Coronary artery (tissue), 2 donors: ENCODE results near the gene DOK6.

Experiments
- DNase-seq: peaks from one replicate; pipeline ENCODE4 v3.0.0-alpha.2; 2017; ENCODE audit warnings: low spot score
- H3K27ac ChIP-seq, 2 donors: fragments of 200-600 bp; sonication (generic); one replicate each; pipeline ENCODE4 v1.5.1; 2016 to 2019
- H3K4me3 ChIP-seq: fragments of 200-600 bp; sonication (generic); 2 replicates; pipeline ENCODE4 v1.5.1; 2016; ENCODE audit warnings: mild to moderate bottlenecking, moderate library complexity
- TF ChIP-seq, protein P1 (sequence below): fragments of 200-600 bp; sonication (generic); IDR thresholded peaks from one replicate; pipeline ENCODE4 v1.5.1; 2019; ENCODE audit warnings: antibody characterized with exemption

DOK6 gene

GRCh38 chr18:69677595-69677994, 276.9 kb downstream of the DOK6 start:
- no peak overlapping the region for H3K4me3 ChIP-seq
- DNase-seq, result no peak
- no peak overlapping the region for H3K27ac ChIP-seq
- TF ChIP-seq, protein P1, sequence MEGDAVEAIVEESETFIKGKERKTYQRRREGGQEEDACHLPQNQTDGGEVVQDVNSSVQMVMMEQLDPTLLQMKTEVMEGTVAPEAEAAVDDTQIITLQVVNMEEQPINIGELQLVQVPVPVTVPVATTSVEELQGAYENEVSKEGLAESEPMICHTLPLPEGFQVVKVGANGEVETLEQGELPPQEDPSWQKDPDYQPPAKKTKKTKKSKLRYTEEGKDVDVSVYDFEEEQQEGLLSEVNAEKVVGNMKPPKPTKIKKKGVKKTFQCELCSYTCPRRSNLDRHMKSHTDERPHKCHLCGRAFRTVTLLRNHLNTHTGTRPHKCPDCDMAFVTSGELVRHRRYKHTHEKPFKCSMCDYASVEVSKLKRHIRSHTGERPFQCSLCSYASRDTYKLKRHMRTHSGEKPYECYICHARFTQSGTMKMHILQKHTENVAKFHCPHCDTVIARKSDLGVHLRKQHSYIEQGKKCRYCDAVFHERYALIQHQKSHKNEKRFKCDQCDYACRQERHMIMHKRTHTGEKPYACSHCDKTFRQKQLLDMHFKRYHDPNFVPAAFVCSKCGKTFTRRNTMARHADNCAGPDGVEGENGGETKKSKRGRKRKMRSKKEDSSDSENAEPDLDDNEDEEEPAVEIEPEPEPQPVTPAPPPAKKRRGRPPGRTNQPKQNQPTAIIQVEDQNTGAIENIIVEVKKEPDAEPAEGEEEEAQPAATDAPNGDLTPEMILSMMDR, result no peak

- TF ChIP-seq, protein P1, result no peak
- Histone ChIP-seq H3K27ac (no peak overlapping the region), H3K4me3 (no peak overlapping the region)
- DNase-seq, result no peak
These were observed 279.4 kb downstream of the DOK6 start for GRCh38 chr18:69680123-69680522.

DNA sequence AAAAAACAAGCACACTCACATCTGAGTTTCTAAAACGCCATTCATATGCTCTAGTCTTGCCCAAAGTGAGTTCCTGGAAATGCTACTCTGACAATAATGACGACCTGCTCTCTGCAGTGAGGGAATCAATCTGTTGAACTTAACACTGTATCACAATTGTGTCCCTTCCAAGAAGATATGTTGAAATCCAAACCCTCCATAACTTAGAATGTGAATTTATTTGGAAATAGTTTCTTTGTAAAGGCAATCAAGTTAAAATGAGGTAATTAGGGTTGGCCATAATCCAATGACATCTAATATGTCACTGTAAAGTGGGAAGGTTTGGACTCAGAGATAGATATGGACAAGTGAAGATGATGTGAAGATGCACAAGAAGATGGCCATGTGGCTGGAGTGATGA, 282.5 kb downstream of the DOK6 start:
- TF ChIP-seq, protein P1, result no peak
- Histone ChIP-seq H3K27ac (no peak overlapping the region), H3K4me3 (no peak overlapping the region)
- no peak for DNase-seq

- no peak overlapping the region for H3K4me3 ChIP-seq
- DNase-seq, result no peak
- H3K27ac ChIP-seq, result no peak overlapping the region
- TF ChIP-seq, protein P1, result no peak
These were observed 284.1 kb downstream of the DOK6 start for GRCh38 chr18:69684789-69685188.

- no peak for DNase-seq
- no peak overlapping the region for H3K27ac ChIP-seq
- H3K4me3 ChIP-seq, result no peak overlapping the region
- TF ChIP-seq, protein P1, result no peak
These were observed 286.2 kb downstream of the DOK6 start for GRCh38 chr18:69686861-69687260.

DNA sequence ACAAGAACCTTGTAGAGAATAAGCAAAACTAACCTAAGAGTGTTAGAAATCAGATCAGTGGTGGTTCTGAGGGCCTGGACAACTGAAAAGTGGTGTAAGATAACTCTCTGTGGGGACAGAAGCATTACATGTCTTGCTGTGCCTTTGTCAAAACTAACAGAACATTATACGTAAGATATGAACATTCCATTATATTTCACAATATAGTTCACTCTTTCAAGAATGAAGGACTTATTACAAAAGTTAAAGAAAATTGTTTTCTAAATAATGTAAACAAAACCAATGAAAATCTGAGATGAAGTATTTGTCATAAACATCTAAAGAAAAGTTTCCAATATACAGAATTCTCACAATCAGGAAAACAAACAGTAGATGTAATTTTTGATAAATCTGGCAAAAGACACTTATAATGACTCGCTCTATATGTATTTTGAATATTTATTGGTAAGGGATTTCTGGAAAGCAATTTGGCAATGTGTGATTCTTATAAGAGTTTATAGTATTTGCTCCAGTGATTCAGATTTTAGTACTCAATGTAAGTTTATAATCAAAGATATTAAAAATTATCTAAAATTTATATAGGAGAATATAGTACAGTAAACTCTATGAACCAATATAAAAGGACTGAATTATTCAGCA, 288.6 kb downstream of the DOK6 start:
- no peak for DNase-seq
- no peak overlapping the region for H3K4me3 ChIP-seq
- TF ChIP-seq, protein P1, result no peak
- H3K27ac ChIP-seq, result no peak overlapping the region

DNA sequence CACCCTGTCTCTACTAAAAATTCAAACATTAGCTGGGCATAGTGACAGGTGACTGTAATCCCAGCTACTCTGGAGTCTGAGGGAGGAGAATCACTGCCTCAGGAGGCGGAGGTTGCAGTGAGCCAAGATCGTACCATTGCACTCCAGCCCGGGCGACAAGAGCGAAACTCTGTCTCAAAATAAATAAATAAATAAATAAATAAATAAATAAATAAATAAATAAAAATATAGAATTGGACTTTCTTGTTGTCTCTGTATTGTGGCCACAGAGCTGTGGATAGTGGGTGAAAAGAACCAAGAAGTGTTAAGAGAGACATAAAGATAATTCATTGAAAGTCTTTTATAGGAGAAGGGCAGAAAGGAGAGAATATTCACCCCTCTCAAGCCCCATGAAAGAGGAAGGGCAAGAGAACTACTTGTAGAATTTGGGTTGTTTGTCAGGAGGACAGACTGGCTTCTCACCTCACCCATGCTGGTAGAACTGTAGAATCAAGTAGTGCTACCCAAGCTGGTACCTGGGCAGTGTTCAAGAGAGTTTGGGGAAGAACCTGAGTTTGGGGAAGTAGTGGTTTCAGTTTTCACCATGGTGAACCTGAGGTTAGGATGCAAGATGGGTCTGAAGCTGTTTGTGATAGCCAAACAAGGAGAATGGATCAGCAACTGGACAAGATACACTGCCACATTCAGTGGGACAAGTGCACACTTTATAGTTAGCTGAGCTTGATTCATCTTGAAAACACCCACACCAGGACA, 290.5 kb downstream of the DOK6 start:
- no peak for DNase-seq
- TF ChIP-seq, protein P1, result no peak
- Histone ChIP-seq H3K27ac (no peak overlapping the region), H3K4me3 (no peak overlapping the region)
